Endothelial cell of umbilical vein (primary cell): Measurements from ENCODE around the gene VPS26C. TPM values are rescaled to one million over a fixed set of nuclear protein-coding genes. Genes with fewer than 3 reads are reported as not detected.

Source experiments
- BruUV-seq: library from RNA; stranded (reverse); fragments of 400-500 nt; replicated peaks from 2 replicates; lab custom pipeline; 2021; lab: Mats Ljungman, UMichigan
- CTCF ChIA-PET: fragments of 300-600, 350-600 bp; sonication (Branson Sonifier 250); formaldehyde crosslinking; loops from one replicate; lab custom pipeline; 2021; ENCODE audit warnings: antibody characterized with exemption, inconsistent platforms; lab: Charles Lee
- POLR2A ChIA-PET: fragments of 300-600, 350-600 bp; sonication (Branson Sonifier 250); formaldehyde crosslinking; loops from one replicate; lab custom pipeline; 2021; ENCODE audit warnings: antibody characterized with exemption, inconsistent platforms; lab: Charles Lee
- DNase-seq: peaks from one replicate; pipeline ENCODE4 v3.0.0-alpha.2; 2011; ENCODE audit warnings: low read depth, low spot score
- FAIRE-seq: peaks from 2 replicates; lab custom pipeline; 2011; peaks lifted over from hg19 to GRCh38; lab: Jason Lieb, UNC
- H2AFZ ChIP-seq: 2 replicates; pipeline ENCODE4 v1.6.0; 2012; ENCODE audit warnings: low read depth, low read length, control low read depth, inconsistent platforms
- H3K27ac ChIP-seq: 2 replicates; pipeline ENCODE4 v1.5.1; 2011; ENCODE audit warnings: low read depth, mild to moderate bottlenecking, control low read depth, low read length, moderate library complexity; ENCODE audit not compliant: insufficient read depth
- H3K27me3 ChIP-seq, 2 experiments: 2 replicates each; pipeline versions ENCODE4 v1.6.0 to v1.6.1; 2011; ENCODE audit warnings: low read length in 2 of 2, mixed read lengths in 1 of 2; ENCODE audit not compliant: control insufficient read depth in 2 of 2, insufficient read depth in 2 of 2
- H3K36me3 ChIP-seq, 2 experiments: 2 replicates in 1 of 2; 3 replicates in 1 of 2; pipeline ENCODE4 v1.5.1; 2011; ENCODE audit warnings: low read length in 2 of 2, mild to moderate bottlenecking in 1 of 2, moderate library complexity in 1 of 2; ENCODE audit not compliant: control insufficient read depth in 2 of 2, insufficient read depth in 2 of 2; ENCODE audit errors: extremely low read depth in 1 of 2
- H3K4me1 ChIP-seq: 3 replicates; pipeline ENCODE4 v1.5.1; 2011; ENCODE audit warnings: mild to moderate bottlenecking, low read length; ENCODE audit not compliant: control insufficient read depth, insufficient read depth; ENCODE audit errors: extremely low read depth
- H3K4me2 ChIP-seq: 2 replicates; pipeline ENCODE4 v1.6.1; 2011; ENCODE audit warnings: low read length, control low read depth, mixed read lengths; ENCODE audit not compliant: insufficient read depth
- H3K4me3 ChIP-seq, 3 experiments: fragments of 200-600 bp in 1 of 3; sonication (generic), shearing (Covaris generic) in 1 of 3; replicated peaks in 1 of 3; 2 replicates each; pipeline ENCODE4 v1.5.1; 2011 to 2016; ENCODE audit warnings: control low read depth in 3 of 3, low read length in 3 of 3, mild to moderate bottlenecking in 2 of 3, inconsistent platforms in 1 of 3, low read depth in 1 of 3, moderate library complexity in 1 of 3; ENCODE audit not compliant: insufficient read depth in 1 of 3
- H3K79me2 ChIP-seq: 2 replicates; pipeline ENCODE4 v1.6.0; 2012; ENCODE audit warnings: low read length, inconsistent platforms; ENCODE audit not compliant: control insufficient read depth, insufficient read depth
- H3K9ac ChIP-seq: replicated peaks from 2 replicates; pipeline ENCODE3; 2011; ENCODE audit warnings: low read length, control low read depth; ENCODE audit not compliant: insufficient read depth; ENCODE audit errors: extremely low read depth
- H3K9me1 ChIP-seq: replicated peaks from 3 replicates; pipeline ENCODE4 v1.6.0; 2011; ENCODE audit warnings: mild to moderate bottlenecking, low read length; ENCODE audit not compliant: control insufficient read depth, insufficient read depth; ENCODE audit errors: extremely low read depth
- H3K9me3 ChIP-seq: replicated peaks from 2 replicates; pipeline ENCODE4 v1.5.1; 2012; ENCODE audit warnings: low read length, inconsistent platforms; ENCODE audit not compliant: control insufficient read depth, insufficient read depth
- H4K20me1 ChIP-seq: replicated peaks from 2 replicates; pipeline ENCODE3; 2011; ENCODE audit warnings: mild to moderate bottlenecking, low read length; ENCODE audit not compliant: control insufficient read depth, insufficient read depth; ENCODE audit errors: extremely low read depth
- CTCF ChIP-seq, 2 donors: IDR thresholded peaks; 1 replicate in 1 of 2; 2 replicates in 1 of 2; pipeline ENCODE4 v1.5.1; 2011; ENCODE audit warnings: low read length in 2 of 2, mild to moderate bottlenecking in 2 of 2, moderate library complexity in 2 of 2, control low read depth in 1 of 2, inconsistent platforms in 1 of 2, low read depth in 1 of 2; ENCODE audit not compliant: insufficient read depth in 1 of 2; ENCODE audit errors: extremely low read depth in 1 of 2
- FOS ChIP-seq: IDR thresholded peaks from 2 replicates; pipeline ENCODE4 v1.6.1; 2011; ENCODE audit warnings: mild to moderate bottlenecking, low read length, moderate library complexity, borderline replicate concordance; ENCODE audit not compliant: insufficient read depth
- GATA2 ChIP-seq: IDR thresholded peaks from 2 replicates; pipeline ENCODE4 v1.7.0; 2011; ENCODE audit warnings: low read depth, mild to moderate bottlenecking, moderate library complexity, mixed read lengths, low read length; ENCODE audit not compliant: insufficient read length, insufficient read depth
- JUN ChIP-seq: IDR thresholded peaks from 2 replicates; pipeline ENCODE4 v1.6.1; 2011; ENCODE audit warnings: borderline replicate concordance, low read depth; ENCODE audit not compliant: insufficient read length, insufficient read depth
- MAX ChIP-seq: IDR thresholded peaks from 2 replicates; pipeline ENCODE4 v1.6.1; 2011; ENCODE audit not compliant: insufficient read depth, insufficient read length
- POLR2A ChIP-seq: IDR thresholded peaks from 2 replicates; pipeline ENCODE4 v1.6.1; 2012; ENCODE audit warnings: low read depth, mild to moderate bottlenecking, control low read depth, low read length
- POLR2AphosphoS5 ChIP-seq: IDR thresholded peaks from 2 replicates; pipeline ENCODE4 v1.6.1; 2012; ENCODE audit warnings: low read depth, mild to moderate bottlenecking, control low read depth, low read length, moderate library complexity; ENCODE audit not compliant: insufficient read depth
- dilution Hi-C: fragments of 300-500 bp; cut with MboI; formaldehyde crosslinking; loops from one replicate; pipeline ENCODE4 v1.15.0; 2019; ENCODE audit warnings: low sequenced_read_pairs; ENCODE audit not compliant: extremely low pct_ligation_motif_present
- intact Hi-C: fragments of 100-400 bp; cut with micrococcal nuclease; formaldehyde crosslinking; loops from one replicate; pipeline ENCODE4 v1.10.0; 2022
- polyA plus RNA-seq, 4 experiments: library from polyadenylated mRNA; depleted of rRNA in 3 of 4; stranded (reverse) in 3 of 4; unstranded in 1 of 4; fragments of >200 nt; gene quantifications; 2 replicates each; pipeline versions ENCODE4 v1.2.1 to v1.2.3, GENCODE V29; 2011 to 2012; ENCODE audit warnings: missing spikeins in 1 of 4
- total RNA-seq: library from RNA; stranded (reverse); gene quantifications from 2 replicates; pipeline ENCODE4 v1.2.3, GENCODE V29; 2021

VPS26C gene
- total and polyA plus RNA-seq, 2 donors (not counting 3 experiments of a cell fraction or from before 2014, with no cell fraction given), result 35.2 to 53.7 TPM

GRCh38 chr21:37259426-37259825 lies 7.7 kb downstream of the VPS26C start:
- BruUV-seq, result no TSS peak
- dilution Hi-C loops, result no loop called here
- FAIRE-seq (no peak), DNase-seq (no peak)
- CTCF ChIA-PET, result interaction anchor here (0.9 to 1.3 kb wide), 2 partner anchors 93 to 105 kb away, joined by 3 read pairs; no protein-coding TSS in a partner anchor
- Histone ChIP-seq H3K9ac (no peak overlapping the region), H3K27ac (no peak overlapping the region), H3K4me3 (no peak overlapping the region), H4K20me1 (peaks cover 2% of the 10 kb centered on the region), H3K9me1 (no peaks in the 10 kb centered on the region), H3K4me2 (no peak overlapping the region), H3K36me3 (peaks cover 0 to 2% of the 10 kb centered on the region in 2 experiments), H3K4me1 (peaks cover 22% of the 10 kb centered on the region), H3K9me3 (no peaks in the 10 kb centered on the region), H2AFZ (no peak overlapping the region), H3K27me3 (no peaks in the 10 kb centered on the region), H3K79me2 (peaks cover 45% of the 10 kb centered on the region)
- POLR2A ChIA-PET, result no interaction called here
- no peak for TF ChIP-seq GATA2
- no peak for TF ChIP-seq POLR2A
- no peak for TF ChIP-seq JUN
- no peak for TF ChIP-seq MAX
- TF ChIP-seq FOS, result no peak
- no peak for TF ChIP-seq CTCF (IDR thresholded peaks at IDR 0.05; ENCODE audit: extremely low read depth in 1 of 2, insufficient read depth in 1 of 2, low read depth in 1 of 2, low read length in 2 of 2)
- TF ChIP-seq POLR2AphosphoS5, result no peak
- intact Hi-C loops, result no loop called here
